Ishikawa (cell line): ENCODE measurements around the gene FGF1.

Experiments
- CREB1 ChIP-seq: IDR thresholded peaks from 2 replicates; pipeline ENCODE4 v1.6.1; 2012; ENCODE audit warnings: low read depth
- EP300 ChIP-seq: IDR thresholded peaks from 2 replicates; pipeline ENCODE4 v1.6.1; 2012; ENCODE audit warnings: borderline replicate concordance
- TAF1 ChIP-seq: IDR thresholded peaks from 2 replicates; pipeline ENCODE4 v1.6.1; 2012; ENCODE audit warnings: low read depth, mild to moderate bottlenecking
- YY1 ChIP-seq: IDR thresholded peaks from 2 replicates; pipeline ENCODE4 v1.6.1; 2012; ENCODE audit warnings: low read depth

- TF ChIP-seq CREB1, result no peak
- no peak for TF ChIP-seq EP300
- no peak for TF ChIP-seq YY1
- TF ChIP-seq TAF1, result no peak
Measured at GRCh38 chr5:142569905-142570304, 116.0 kb downstream of the FGF1 start.
